Panc1 (cell line): Measurements from ENCODE around the gene CA10. TPM values are rescaled to one million over a fixed set of nuclear protein-coding genes. Genes with fewer than 3 reads are reported as not detected.

ENCODE experiments used
- ATAC-seq: fragments of 200-7000 bp; cut with Tn5 transposase; 2 replicates; pipeline ENCODE4 v1.9.1; 2020; ENCODE audit warnings: mild to moderate bottlenecking, moderate library complexity
- BruUV-seq: library from RNA; stranded (reverse); fragments of 400-500 nt; replicated peaks from 2 replicates; lab custom pipeline; 2021; lab: Mats Ljungman, UMichigan
- CTCF ChIA-PET: fragments of 300-600 bp; sonication (Branson Sonifier 250); formaldehyde crosslinking; loops from one replicate; lab custom pipeline; 2022; ENCODE audit warnings: antibody characterized with exemption; lab: Charles Lee
- POLR2A ChIA-PET: fragments of 300-600 bp; sonication (Branson Sonifier 250); formaldehyde crosslinking; loops from one replicate; lab custom pipeline; 2022; ENCODE audit warnings: antibody characterized with exemption; lab: Charles Lee
- DNase-seq: peaks from one replicate; pipeline ENCODE4 v3.0.0-alpha.2; 2010; ENCODE audit warnings: low read depth, low spot score
- H3K27ac ChIP-seq: 2 replicates; pipeline ENCODE4 v1.5.1; 2011; ENCODE audit warnings: mild to moderate bottlenecking, low read length, inconsistent platforms
- H3K27me3 ChIP-seq: fragments of 200-500 bp; sonication (Bioruptor generic); 2 replicates; pipeline ENCODE4 v1.6.0; 2014; ENCODE audit warnings: low read length, inconsistent platforms; ENCODE audit not compliant: control insufficient read depth, insufficient read depth
- H3K36me3 ChIP-seq: fragments of 200-500 bp; sonication (Bioruptor generic); 2 replicates; pipeline ENCODE4 v1.5.1; 2014; ENCODE audit warnings: inconsistent platforms, mild to moderate bottlenecking, low read length, moderate library complexity; ENCODE audit not compliant: control insufficient read depth, insufficient read depth
- H3K4me1 ChIP-seq: 2 replicates; pipeline ENCODE4 v1.5.1; 2011; ENCODE audit warnings: inconsistent platforms, mild to moderate bottlenecking, low read length, moderate library complexity; ENCODE audit not compliant: control insufficient read depth, insufficient read depth
- H3K4me3 ChIP-seq, 2 experiments: 2 replicates each; pipeline ENCODE4 v1.5.1; 2011 to 2012; ENCODE audit warnings: low read depth in 2 of 2, low read length in 2 of 2, mild to moderate bottlenecking in 2 of 2, inconsistent platforms in 1 of 2, moderate library complexity in 1 of 2
- H3K9me3 ChIP-seq: fragments of 200-500 bp; sonication (Bioruptor generic); 2 replicates; pipeline ENCODE4 v1.5.1; 2014; ENCODE audit warnings: low read depth, mild to moderate bottlenecking, inconsistent platforms, low read length, moderate library complexity; ENCODE audit not compliant: control insufficient read depth, insufficient read depth
- CTCF ChIP-seq: fragments of 450-650 bp; IDR thresholded peaks from 2 replicates; pipeline ENCODE4 v1.5.1; 2017; ENCODE audit warnings: mild to moderate bottlenecking
- POLR2AphosphoS5 ChIP-seq: IDR thresholded peaks from 2 replicates; pipeline ENCODE4 v1.6.1; 2012; ENCODE audit warnings: mild to moderate bottlenecking, low read depth, low read length, moderate library complexity
- REST ChIP-seq, 2 experiments: IDR thresholded peaks; 2 replicates each; pipeline ENCODE4 v1.6.1; 2011 to 2012; ENCODE audit warnings: low read depth in 2 of 2, control low read depth in 1 of 2, low read length in 1 of 2, mild to moderate bottlenecking in 1 of 2, moderate library complexity in 1 of 2; ENCODE audit not compliant: insufficient read depth in 1 of 2
- SIN3A ChIP-seq: IDR thresholded peaks from 2 replicates; pipeline ENCODE4 v1.6.1; 2012; ENCODE audit warnings: low read depth, mild to moderate bottlenecking, low read length, moderate library complexity, borderline replicate concordance; ENCODE audit not compliant: insufficient read depth
- TCF7L2 ChIP-seq: IDR thresholded peaks from 2 replicates; pipeline ENCODE4 v1.6.1; 2011; ENCODE audit warnings: mild to moderate bottlenecking, low read depth, low read length, inconsistent platforms
- in situ Hi-C: cut with HindIII; loops from 2 replicates; pipeline ENCODE4 v1.10.0; 2016; ENCODE audit warnings: low sequenced_read_pairs, low pct_unique_long_range_greater_than_20kb
- intact Hi-C: fragments of 100-400 bp; cut with micrococcal nuclease; formaldehyde crosslinking; loops from one replicate; pipeline ENCODE4 v1.10.0; 2022; ENCODE audit not compliant: unreplicated experiment
- total RNA-seq: library from RNA; stranded (reverse); gene quantifications from one replicate; pipeline ENCODE4 v1.2.1, GENCODE V29; 2021; ENCODE audit not compliant: unreplicated experiment

CA10 gene
- total RNA-seq, 1 experiment from 2014 or later: not detected

- no peaks in the 10 kb centered on the region for H3K9me3 ChIP-seq
- no TSS peak for BruUV-seq
- in situ Hi-C loops (no loop called here), intact Hi-C loops (loop anchor here (10.0 kb wide), 1 partner anchor 270 kb away; no protein-coding TSS in a partner anchor)
- H3K27ac ChIP-seq: no peak overlapping the region
- H3K27me3 ChIP-seq: no peaks in the 10 kb centered on the region
- H3K4me3 ChIP-seq: no peak overlapping the region
- ChIA-PET CTCF (no interaction called here), POLR2A (no interaction called here)
- DNase-seq (no peak), ATAC-seq (peak; percentile 45; the same call in 1 of the 2 replicates)
- no peaks in the 10 kb centered on the region for H3K4me1 ChIP-seq
- TF ChIP-seq SIN3A (no peak), CTCF (peak; percentile 53)
- no peaks in the 10 kb centered on the region for H3K36me3 ChIP-seq
These were observed 424.1 kb downstream of the CA10 start for GRCh38 chr17:51734462-51734861.

- ChIA-PET CTCF (no interaction called here), POLR2A (no interaction called here)
- Histone ChIP-seq H3K36me3 (no peaks in the 10 kb centered on the region), H3K4me1 (no peaks in the 10 kb centered on the region), H3K27me3 (no peaks in the 10 kb centered on the region), H3K27ac (no peak overlapping the region), H3K4me3 (no peak overlapping the region), H3K9me3 (no peaks in the 10 kb centered on the region)
- in situ Hi-C loops (no loop called here), intact Hi-C loops (loop anchor here (10.0 kb wide), 1 partner anchor 268 kb away; no protein-coding TSS in a partner anchor)
- ATAC-seq (no peak), DNase-seq (no peak)
- BruUV-seq: no TSS peak
- TF ChIP-seq CTCF (no peak), POLR2AphosphoS5 (no peak), TCF7L2 (no peak), SIN3A (no peak), REST (IDR thresholded peaks at IDR 0.05; ENCODE audit: insufficient read depth in 1 of 2, low read depth in 2 of 2, low read length in 1 of 2) (no peak)
These were observed 425.3 kb downstream of the CA10 start for GRCh38 chr17:51733166-51733565.
